ENCODE data around the gene SCNN1G. TPM values are rescaled to one million over a fixed set of nuclear protein-coding genes. Genes with fewer than 3 reads are reported as not detected.
A peak's percentile ranks its signal among the peaks of the same experiment; 100 is the strongest.

The SCNN1G gene
- total and polyA plus RNA-seq, 2 of the 13 experiments (the other 11 are each of a cell fraction or from before 2014, with no cell fraction given), result not detected

DNA sequence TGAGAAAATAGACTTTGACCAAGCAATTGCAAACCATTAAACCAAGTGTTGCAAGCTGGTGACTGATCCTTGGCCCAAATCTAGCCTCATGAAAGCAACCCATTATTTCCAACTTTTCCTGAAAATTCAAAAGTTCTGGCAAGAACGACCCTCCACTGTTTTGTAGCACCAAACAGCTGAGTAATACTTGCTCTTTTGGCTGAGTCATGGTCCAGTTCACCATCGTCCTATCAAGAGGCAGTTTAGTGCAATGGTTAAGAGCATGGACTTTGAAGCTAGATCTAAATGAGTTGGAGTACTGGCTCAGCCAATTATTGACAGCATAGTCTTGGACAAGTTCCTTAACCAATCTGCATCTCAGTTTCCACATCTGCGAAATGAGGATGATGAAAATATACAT, 31.3 kb downstream of the SCNN1G start (continued):
- TF ChIP-seq SCMH1 (CRISPR knock-in tag; IDR thresholded peaks at IDR 0.05; ENCODE audit: borderline replicate concordance), result no peak
- TF ChIP-seq FIP1L1 (IDR thresholded peaks at IDR 0.05; ENCODE audit: borderline replicate concordance, insufficient read depth, low read depth, low read length), result no peak
- no peak for TF ChIP-seq SMARCE1 (IDR thresholded peaks at IDR 0.05; ENCODE audit: borderline replicate concordance)
- peak; percentile 37; the same call in 1 of the 2 replicates for TF ChIP-seq ZNF558 (CRISPR knock-in tag; IDR thresholded peaks at IDR 0.05; ENCODE audit: borderline replicate concordance)
- TF ChIP-seq, protein P1, sequence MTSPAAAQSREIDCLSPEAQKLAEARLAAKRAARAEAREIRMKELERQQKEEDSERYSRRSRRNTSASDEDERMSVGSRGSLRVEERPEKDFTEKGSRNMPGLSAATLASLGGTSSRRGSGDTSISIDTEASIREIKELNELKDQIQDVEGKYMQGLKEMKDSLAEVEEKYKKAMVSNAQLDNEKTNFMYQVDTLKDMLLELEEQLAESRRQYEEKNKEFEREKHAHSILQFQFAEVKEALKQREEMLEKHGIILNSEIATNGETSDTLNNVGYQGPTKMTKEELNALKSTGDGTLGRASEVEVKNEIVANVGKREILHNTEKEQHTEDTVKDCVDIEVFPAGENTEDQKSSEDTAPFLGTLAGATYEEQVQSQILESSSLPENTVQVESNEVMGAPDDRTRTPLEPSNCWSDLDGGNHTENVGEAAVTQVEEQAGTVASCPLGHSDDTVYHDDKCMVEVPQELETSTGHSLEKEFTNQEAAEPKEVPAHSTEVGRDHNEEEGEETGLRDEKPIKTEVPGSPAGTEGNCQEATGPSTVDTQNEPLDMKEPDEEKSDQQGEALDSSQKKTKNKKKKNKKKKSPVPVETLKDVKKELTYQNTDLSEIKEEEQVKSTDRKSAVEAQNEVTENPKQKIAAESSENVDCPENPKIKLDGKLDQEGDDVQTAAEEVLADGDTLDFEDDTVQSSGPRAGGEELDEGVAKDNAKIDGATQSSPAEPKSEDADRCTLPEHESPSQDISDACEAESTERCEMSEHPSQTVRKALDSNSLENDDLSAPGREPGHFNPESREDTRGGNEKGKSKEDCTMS (CRISPR knock-in tag; conservative IDR thresholded peaks at IDR 0.05), result no peak
- TF ChIP-seq MAFG (CRISPR knock-in tag; IDR thresholded peaks at IDR 0.05), result 0 out of 2 replicates have a peak, but pooled peaks have one; percentile 31
- TF ChIP-seq MAFF (IDR thresholded peaks at IDR 0.05; ENCODE audit: low read depth, low read length), result peak; percentile 39; the same call in 1 of the 2 replicates
- TF ChIP-seq MAFK (conservative IDR thresholded peaks at IDR 0.05 in 1 of 2, IDR thresholded peaks at IDR 0.05 in 1 of 2; ENCODE audit: low read length in 2 of 2), result 0 out of 4 replicates have a peak, but pooled peaks of 1 of the 2 experiments have one; percentile 8
- no peak for TF ChIP-seq ZNF556 (CRISPR knock-in tag; IDR thresholded peaks at IDR 0.05; ENCODE audit: borderline replicate concordance)
- no peak for TF ChIP-seq KDM3A (CRISPR knock-in tag; IDR thresholded peaks at IDR 0.05; ENCODE audit: low read depth)
- no peak for TF ChIP-seq SATB2 (CRISPR knock-in tag; IDR thresholded peaks at IDR 0.05)
- no peak for TF ChIP-seq ZNF136 (CRISPR knock-in tag; IDR thresholded peaks at IDR 0.05; ENCODE audit: low read depth)
- no peak for TF ChIP-seq KMT2B (CRISPR knock-in tag; IDR thresholded peaks at IDR 0.05)
- TF ChIP-seq PHF20 (CRISPR knock-in tag; IDR thresholded peaks at IDR 0.05), result 0 out of 2 replicates have a peak, but pooled peaks have one; percentile 21
- TF ChIP-seq, protein P2, sequence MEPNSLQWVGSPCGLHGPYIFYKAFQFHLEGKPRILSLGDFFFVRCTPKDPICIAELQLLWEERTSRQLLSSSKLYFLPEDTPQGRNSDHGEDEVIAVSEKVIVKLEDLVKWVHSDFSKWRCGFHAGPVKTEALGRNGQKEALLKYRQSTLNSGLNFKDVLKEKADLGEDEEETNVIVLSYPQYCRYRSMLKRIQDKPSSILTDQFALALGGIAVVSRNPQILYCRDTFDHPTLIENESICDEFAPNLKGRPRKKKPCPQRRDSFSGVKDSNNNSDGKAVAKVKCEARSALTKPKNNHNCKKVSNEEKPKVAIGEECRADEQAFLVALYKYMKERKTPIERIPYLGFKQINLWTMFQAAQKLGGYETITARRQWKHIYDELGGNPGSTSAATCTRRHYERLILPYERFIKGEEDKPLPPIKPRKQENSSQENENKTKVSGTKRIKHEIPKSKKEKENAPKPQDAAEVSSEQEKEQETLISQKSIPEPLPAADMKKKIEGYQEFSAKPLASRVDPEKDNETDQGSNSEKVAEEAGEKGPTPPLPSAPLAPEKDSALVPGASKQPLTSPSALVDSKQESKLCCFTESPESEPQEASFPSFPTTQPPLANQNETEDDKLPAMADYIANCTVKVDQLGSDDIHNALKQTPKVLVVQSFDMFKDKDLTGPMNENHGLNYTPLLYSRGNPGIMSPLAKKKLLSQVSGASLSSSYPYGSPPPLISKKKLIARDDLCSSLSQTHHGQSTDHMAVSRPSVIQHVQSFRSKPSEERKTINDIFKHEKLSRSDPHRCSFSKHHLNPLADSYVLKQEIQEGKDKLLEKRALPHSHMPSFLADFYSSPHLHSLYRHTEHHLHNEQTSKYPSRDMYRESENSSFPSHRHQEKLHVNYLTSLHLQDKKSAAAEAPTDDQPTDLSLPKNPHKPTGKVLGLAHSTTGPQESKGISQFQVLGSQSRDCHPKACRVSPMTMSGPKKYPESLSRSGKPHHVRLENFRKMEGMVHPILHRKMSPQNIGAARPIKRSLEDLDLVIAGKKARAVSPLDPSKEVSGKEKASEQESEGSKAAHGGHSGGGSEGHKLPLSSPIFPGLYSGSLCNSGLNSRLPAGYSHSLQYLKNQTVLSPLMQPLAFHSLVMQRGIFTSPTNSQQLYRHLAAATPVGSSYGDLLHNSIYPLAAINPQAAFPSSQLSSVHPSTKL (CRISPR knock-in tag; IDR thresholded peaks at IDR 0.05), result no peak
- no peak for TF ChIP-seq ZNF235 (CRISPR knock-in tag; IDR thresholded peaks at IDR 0.05; ENCODE audit: borderline replicate concordance)
- TF ChIP-seq U2AF2 (IDR thresholded peaks at IDR 0.05; ENCODE audit: low read depth, low read length), result no peak
- TF ChIP-seq ZNF747 (CRISPR knock-in tag; IDR thresholded peaks at IDR 0.05; ENCODE audit: borderline replicate concordance), result no peak

Measured in HepG2 (cell line).